OCI-LY7 (cell line): ENCODE results near the gene TYW5. TPM values are rescaled to one million over a fixed set of nuclear protein-coding genes. Genes with fewer than 3 reads are reported as not detected.

Source experiments
- BruUV-seq: library from RNA; stranded (reverse); fragments of 400-500 nt; replicated peaks from 2 replicates; lab custom pipeline; 2021; lab: Mats Ljungman, UMichigan
- CTCF ChIA-PET: fragments of 300-600 bp; sonication (Branson Sonifier 250); formaldehyde crosslinking; loops from one replicate; lab custom pipeline; 2022; ENCODE audit warnings: antibody characterized with exemption; ENCODE audit not compliant: unreplicated experiment; lab: Charles Lee
- POLR2A ChIA-PET: fragments of 300-600 bp; sonication (Branson Sonifier 250); formaldehyde crosslinking; loops from one replicate; lab custom pipeline; 2022; ENCODE audit warnings: antibody characterized with exemption; lab: Charles Lee
- DNase-seq: peaks from one replicate; pipeline ENCODE4 v3.0.0-alpha.2; 2015; ENCODE audit warnings: low spot score
- H2AFZ ChIP-seq: fragments of 200-600 bp; sonication (generic), shearing (Covaris generic); 2 replicates; pipeline ENCODE4 v1.6.1; 2014; ENCODE audit warnings: mild to moderate bottlenecking, antibody characterized with exemption, low read length, moderate library complexity
- H3K27ac ChIP-seq: fragments of 200-600 bp; sonication (generic); 2 replicates; pipeline ENCODE4 v1.5.1; 2014; ENCODE audit warnings: mixed run types, low read depth, mild to moderate bottlenecking, moderate library complexity, low read length, inconsistent platforms; ENCODE audit not compliant: poor library complexity, severe bottlenecking
- H3K36me3 ChIP-seq: fragments of 200-600 bp; sonication (generic); 2 replicates; pipeline ENCODE4 v1.6.1; 2014; ENCODE audit warnings: mild to moderate bottlenecking, antibody characterized with exemption, low read length, moderate library complexity, mixed read lengths; ENCODE audit not compliant: insufficient read depth
- H3K4me1 ChIP-seq: fragments of 200-600 bp; sonication (generic); 2 replicates; pipeline ENCODE4 v1.5.1; 2014; ENCODE audit warnings: mild to moderate bottlenecking, low read length; ENCODE audit not compliant: insufficient read depth, poor library complexity, severe bottlenecking
- H3K4me2 ChIP-seq: fragments of 200-600 bp; sonication (generic); 2 replicates; pipeline ENCODE4 v1.6.1; 2014; ENCODE audit warnings: mild to moderate bottlenecking, low read length
- H3K4me3 ChIP-seq: fragments of 200-600 bp; sonication (generic); 2 replicates; pipeline ENCODE4 v1.5.1; 2014; ENCODE audit warnings: mild to moderate bottlenecking, low read depth, low read length; ENCODE audit not compliant: poor library complexity, severe bottlenecking
- H3K79me2 ChIP-seq: fragments of 200-600 bp; sonication (generic); 2 replicates; pipeline ENCODE4 v1.6.1; 2016; ENCODE audit warnings: low read depth, mild to moderate bottlenecking, low read length, moderate library complexity, mixed read lengths; ENCODE audit not compliant: insufficient read depth
- H3K9me2 ChIP-seq: fragments of 200-600 bp; sonication (generic); 2 replicates; pipeline ENCODE4 v1.6.1; 2016; ENCODE audit warnings: mild to moderate bottlenecking, low read length, mixed read lengths; ENCODE audit not compliant: insufficient read depth
- H3K9me3 ChIP-seq: fragments of 200-600 bp; sonication (generic); 2 replicates; pipeline ENCODE4 v1.6.1; 2014; ENCODE audit warnings: mild to moderate bottlenecking, mixed run types, low read length, mixed read lengths
- H4K20me1 ChIP-seq: fragments of 200-600 bp; sonication (generic); 2 replicates; pipeline ENCODE4 v1.6.1; 2014; ENCODE audit warnings: mild to moderate bottlenecking, antibody characterized with exemption, low read length, moderate library complexity, mixed read lengths; ENCODE audit not compliant: insufficient read depth
- CTCF ChIP-seq: fragments of 200-600 bp; sonication (generic); conservative IDR thresholded peaks from 2 replicates; pipeline ENCODE4 v1.5.1; 2014; ENCODE audit warnings: mild to moderate bottlenecking, antibody characterized with exemption, low read length, moderate library complexity, mixed read lengths
- EZH2phosphoT487 ChIP-seq: fragments of 200-600 bp; sonication (generic); IDR thresholded peaks from 2 replicates; pipeline ENCODE4 v1.6.1; 2018; ENCODE audit warnings: low read depth, borderline replicate concordance, mild to moderate bottlenecking, mixed run types, antibody characterized with exemption, low read length, moderate library complexity, mixed read lengths
- intact Hi-C: fragments of 100-400 bp; cut with micrococcal nuclease; formaldehyde crosslinking; loops from one replicate; pipeline ENCODE4 v1.10.0; 2022; ENCODE audit not compliant: unreplicated experiment
- total RNA-seq, 2 experiments: library from RNA; depleted of rRNA in 1 of 2; stranded (reverse); fragments of >200 nt in 1 of 2; shearing (Covaris generic) in 1 of 2; gene quantifications; 2 replicates each; pipeline ENCODE4 v1.2.3, GENCODE V29; 2014 to 2022

The TYW5 gene
- total RNA-seq, 2 experiments from 2014 or later: 7.1 to 8.9 TPM

DNA sequence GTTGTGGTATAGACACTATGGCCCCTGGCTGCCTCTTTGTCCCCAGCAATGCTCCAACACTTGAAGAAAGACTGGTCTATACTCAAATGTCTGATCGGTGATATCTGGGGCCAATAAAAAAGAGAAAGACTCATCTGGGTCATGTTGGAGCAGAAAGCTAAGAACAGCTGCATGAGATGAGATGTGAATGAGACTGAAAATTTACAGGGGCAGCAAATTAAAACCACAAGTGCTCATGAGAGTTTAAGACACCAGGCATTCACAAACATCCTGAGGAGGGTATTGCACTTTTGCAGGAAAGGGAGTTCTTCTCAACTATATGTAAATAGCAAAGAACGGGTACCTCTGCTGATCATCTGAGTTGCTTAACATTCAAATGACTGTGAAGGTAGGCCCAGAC lies 36.4 kb upstream of the TYW5 start:
- TF ChIP-seq EZH2phosphoT487: no peak
- TF ChIP-seq CTCF: no peak
- ChIA-PET CTCF (no interaction called here), POLR2A (no interaction called here)
- no peaks in the 10 kb centered on the region for H4K20me1 ChIP-seq
- no peaks in the 10 kb centered on the region for H3K79me2 ChIP-seq
- intact Hi-C loops: no loop called here
- H3K36me3 ChIP-seq: no peaks in the 10 kb centered on the region
- H3K4me3 ChIP-seq: no peak overlapping the region
- H3K4me2 ChIP-seq: no peak overlapping the region
- no peaks in the 10 kb centered on the region for H3K9me3 ChIP-seq
- H3K9me2 ChIP-seq: no peaks in the 10 kb centered on the region
- H2AFZ ChIP-seq: no peak overlapping the region
- no TSS peak for BruUV-seq
- no peaks in the 10 kb centered on the region for H3K4me1 ChIP-seq
- DNase-seq: no peak
- no peak overlapping the region for H3K27ac ChIP-seq

DNA sequence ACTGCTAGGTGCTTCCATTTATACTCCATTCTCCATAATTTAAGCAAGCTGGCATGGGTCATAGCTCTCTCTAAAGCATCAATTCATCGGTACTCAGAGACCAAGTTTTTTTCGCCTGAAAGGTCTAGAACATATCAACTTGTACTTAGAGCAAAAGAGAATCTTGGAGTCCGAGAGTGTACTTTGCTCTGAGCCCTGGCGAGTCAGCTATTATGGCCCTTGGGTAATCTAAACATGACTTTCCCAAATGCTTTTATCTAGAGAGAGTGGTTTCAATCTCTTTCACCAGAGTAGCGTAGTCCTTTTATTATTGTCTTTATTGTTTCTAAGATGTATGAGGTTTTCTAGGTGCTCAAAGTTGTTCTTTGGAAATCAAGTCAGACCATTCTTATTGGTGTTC lies 34.5 kb upstream of the TYW5 start:
- POLR2A ChIA-PET: no interaction called here
- CTCF ChIA-PET: no interaction called here

More for the DNA sequence above, 34.5 kb upstream of the TYW5 start:
- Histone ChIP-seq H3K4me3 (no peak overlapping the region), H2AFZ (no peak overlapping the region), H3K4me1 (peaks cover 7% of the 10 kb centered on the region), H3K4me2 (no peak overlapping the region), H3K9me3 (peaks cover 6% of the 10 kb centered on the region; the same call in 1 of the 2 replicates), H4K20me1 (no peaks in the 10 kb centered on the region), H3K36me3 (no peaks in the 10 kb centered on the region), H3K27ac (no peak overlapping the region), H3K9me2 (no peaks in the 10 kb centered on the region), H3K79me2 (no peaks in the 10 kb centered on the region)
- intact Hi-C loops: no loop called here
- TF ChIP-seq CTCF: no peak
- no peak for TF ChIP-seq EZH2phosphoT487
- no peak for DNase-seq
- no TSS peak for BruUV-seq
